Body of pancreas (tissue), 4 donors: ENCODE results near the gene OTUB1. TPM values are rescaled to one million over a fixed set of nuclear protein-coding genes. Genes with fewer than 3 reads are reported as not detected.

Experiments used
- ATAC-seq: fragments of 150-250 bp; one replicate; pipeline ENCODE4 v1.9.1; 2016
- DNase-seq, 4 donors: peaks; one replicate each; pipeline ENCODE4 v3.0.0-alpha.2; 2019
- H3K27ac ChIP-seq, 4 donors: fragments of 200-600 bp; sonication (generic); 1 replicate in 3 of 4; 2 replicates in 1 of 4; pipeline versions ENCODE4 v1.5.1 to v1.6.1; 2016 to 2019; ENCODE audit warnings: mild to moderate bottlenecking in 1 of 4, mixed read lengths in 1 of 4, moderate library complexity in 1 of 4
- H3K27me3 ChIP-seq, 2 donors: fragments of 200-600 bp; sonication (generic); one replicate each; pipeline ENCODE4 v1.6.0; 2016; ENCODE audit warnings: mild to moderate bottlenecking in 1 of 2
- H3K36me3 ChIP-seq, 2 donors: fragments of 200-600 bp; sonication (generic); replicated peaks in 1 of 2; 2 replicates each; pipeline ENCODE4 v1.5.1; 2016; ENCODE audit warnings: low read depth in 2 of 2; ENCODE audit not compliant: insufficient read depth in 1 of 2
- H3K4me1 ChIP-seq: fragments of 200-600 bp; sonication (generic); one replicate; pipeline ENCODE4 v1.6.0; 2016
- H3K4me3 ChIP-seq, 2 donors: fragments of 200-600 bp; sonication (generic); 1 replicate in 1 of 2; 2 replicates in 1 of 2; pipeline ENCODE4 v1.5.1; 2016 to 2019
- H3K9me3 ChIP-seq, 3 donors: fragments of 200-600 bp; sonication (generic); 1 replicate in 2 of 3; 2 replicates in 1 of 3; pipeline ENCODE4 v1.5.1; 2016
- POLR2A ChIP-seq, 3 donors: fragments of 450-650 bp; IDR thresholded peaks; one replicate each; pipeline ENCODE4 v1.6.1; 2016; ENCODE audit warnings: antibody characterized with exemption in 3 of 3, mild to moderate bottlenecking in 2 of 3
- WGBS, 2 donors: methylation state at CpG; one replicate each; pipeline ENCODE4 v1.1.5; 2017; 5-methylcytosine and 5-hydroxymethylcytosine counted together
- intact Hi-C: fragments of 100-400 bp; cut with DNase I; formaldehyde crosslinking; loops from one replicate; pipeline ENCODE4 v1.15.1; 2023
- total RNA-seq, 2 donors: library from RNA; depleted of rRNA; stranded (reverse); fragments of >200 nt; gene quantifications; one replicate each; pipeline ENCODE4 v1.1.0, GENCODE V29; 2016
- TF ChIP-seq, protein P1 (sequence below), 7 experiments: fragments of 450-650 bp in 4 of 7; fragments of 200-600 bp in 3 of 7; sonication (generic) in 3 of 7; IDR thresholded peaks; one replicate each; pipeline ENCODE4 v1.5.1; 2016 to 2019; ENCODE audit warnings: antibody characterized with exemption in 7 of 7

Gene OTUB1
- total RNA-seq, 2 donors from 2014 or later, result 20.8 to 36.3 TPM

DNA sequence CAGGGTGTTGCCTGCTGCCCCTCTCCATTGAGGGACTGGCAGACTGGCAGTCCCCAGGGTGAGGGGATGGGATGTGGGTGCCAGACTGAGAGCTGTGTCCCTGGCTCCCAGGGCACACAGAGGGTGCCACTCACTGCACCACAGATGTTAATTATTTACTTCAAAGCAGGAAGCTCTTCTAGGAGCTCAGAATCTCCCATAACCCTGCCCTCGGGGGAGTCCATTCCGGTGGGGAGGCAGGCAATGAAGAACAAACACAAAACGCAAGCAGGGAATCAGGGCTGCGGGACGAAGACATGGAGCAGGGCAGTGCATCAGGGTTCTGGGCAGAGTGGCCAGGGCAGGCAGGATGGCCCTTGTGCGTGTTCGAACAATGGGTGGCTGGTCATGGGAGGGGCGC lies 25.1 kb downstream of the OTUB1 start:
- intact Hi-C loops, result no loop called here
- WGBS, 2 donors, result 56 to 77% methylated on average over 8 of the region's 8 CpGs

DNA sequence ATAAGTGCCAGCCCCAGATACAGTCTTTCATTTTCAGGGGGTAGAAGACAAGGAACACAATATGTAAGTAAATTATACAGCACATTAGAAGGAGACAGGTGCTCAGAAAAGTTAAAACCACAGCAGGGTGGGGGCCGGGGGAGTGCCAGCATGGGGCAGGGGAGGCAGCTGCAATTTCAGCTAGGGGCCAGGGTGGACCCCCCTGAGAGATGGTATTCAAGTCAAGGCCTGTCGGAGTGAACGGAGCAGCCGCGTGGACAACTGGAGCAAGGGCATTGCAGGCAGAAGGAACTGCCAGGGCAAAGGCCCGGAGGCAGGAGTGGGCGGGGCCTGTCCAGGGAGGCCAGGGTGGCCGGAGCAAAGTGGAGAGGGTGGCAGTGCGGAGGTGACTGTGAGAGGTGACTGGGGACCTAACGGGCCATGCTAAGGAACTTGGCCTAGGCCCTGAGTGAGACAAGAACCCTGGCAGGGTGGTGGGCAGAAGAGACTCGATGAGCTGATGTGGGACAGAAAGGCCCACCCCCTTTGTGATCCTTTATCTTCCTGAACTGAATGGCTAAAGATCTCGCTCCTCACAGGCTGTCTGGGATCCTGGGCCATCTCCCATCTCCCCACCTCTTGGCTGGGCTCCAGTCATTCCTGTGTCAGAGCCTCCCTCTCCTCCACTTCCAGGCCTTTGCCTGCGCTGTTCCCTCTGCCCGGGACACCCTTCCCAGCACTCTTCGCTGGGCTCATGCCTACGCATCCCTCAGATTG lies 27.1 kb downstream of the OTUB1 start:
- intact Hi-C loops, result no loop called here
- peaks cover 18% of the 10 kb centered on the region for H3K4me1 ChIP-seq
- WGBS, 2 donors, result 93% methylated on average over 16 of the region's 16 CpGs
- no peaks in the 10 kb centered on the region for H3K9me3 ChIP-seq
- H3K36me3 ChIP-seq, result no peaks in the 10 kb centered on the region
- no peak for TF ChIP-seq POLR2A (IDR thresholded peaks at IDR 0.05)
- no peak overlapping the region for H3K27ac ChIP-seq
- H3K4me3 ChIP-seq, result no peak overlapping the region
- no peaks in the 10 kb centered on the region for H3K27me3 ChIP-seq
- DNase-seq, result no peak
- ATAC-seq, result no peak

More for the DNA sequence above, 25.1 kb downstream of the OTUB1 start:
- no peak for DNase-seq
- Histone ChIP-seq H3K27ac (peak overlapping the region in 2 of 4 donors; percentile 30 to 60), H3K27me3 (no peaks in the 10 kb centered on the region), H3K4me3 (no peak overlapping the region), H3K4me1 (peaks cover 27% of the 10 kb centered on the region), H3K36me3 (no peaks in the 10 kb centered on the region), H3K9me3 (no peaks in the 10 kb centered on the region)
- no peak for ATAC-seq
- no peak for TF ChIP-seq POLR2A (IDR thresholded peaks at IDR 0.05)
- TF ChIP-seq, protein P1, sequence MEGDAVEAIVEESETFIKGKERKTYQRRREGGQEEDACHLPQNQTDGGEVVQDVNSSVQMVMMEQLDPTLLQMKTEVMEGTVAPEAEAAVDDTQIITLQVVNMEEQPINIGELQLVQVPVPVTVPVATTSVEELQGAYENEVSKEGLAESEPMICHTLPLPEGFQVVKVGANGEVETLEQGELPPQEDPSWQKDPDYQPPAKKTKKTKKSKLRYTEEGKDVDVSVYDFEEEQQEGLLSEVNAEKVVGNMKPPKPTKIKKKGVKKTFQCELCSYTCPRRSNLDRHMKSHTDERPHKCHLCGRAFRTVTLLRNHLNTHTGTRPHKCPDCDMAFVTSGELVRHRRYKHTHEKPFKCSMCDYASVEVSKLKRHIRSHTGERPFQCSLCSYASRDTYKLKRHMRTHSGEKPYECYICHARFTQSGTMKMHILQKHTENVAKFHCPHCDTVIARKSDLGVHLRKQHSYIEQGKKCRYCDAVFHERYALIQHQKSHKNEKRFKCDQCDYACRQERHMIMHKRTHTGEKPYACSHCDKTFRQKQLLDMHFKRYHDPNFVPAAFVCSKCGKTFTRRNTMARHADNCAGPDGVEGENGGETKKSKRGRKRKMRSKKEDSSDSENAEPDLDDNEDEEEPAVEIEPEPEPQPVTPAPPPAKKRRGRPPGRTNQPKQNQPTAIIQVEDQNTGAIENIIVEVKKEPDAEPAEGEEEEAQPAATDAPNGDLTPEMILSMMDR (IDR thresholded peaks at IDR 0.05), result no peak

DNA sequence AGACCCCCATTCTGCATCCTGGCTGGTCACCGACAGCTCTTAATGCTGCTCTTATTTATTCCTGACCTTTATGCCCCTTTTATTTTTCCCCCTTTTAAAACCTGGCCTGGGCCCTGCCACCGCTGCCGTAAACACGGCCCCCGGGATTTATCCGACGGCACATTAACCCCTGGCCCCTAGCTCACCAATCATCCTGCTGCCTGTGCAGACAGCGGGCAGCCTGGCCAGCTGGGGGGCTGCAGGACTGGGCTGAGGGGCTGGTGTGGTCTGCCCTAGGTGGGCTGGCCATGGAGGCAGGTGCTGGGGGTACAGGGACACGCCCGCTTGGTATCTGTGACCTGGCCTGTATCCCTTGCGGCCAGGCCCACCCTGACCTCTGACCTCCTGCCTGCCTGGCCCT lies 28.1 kb downstream of the OTUB1 start:
- no peak for DNase-seq
- no peak overlapping the region for H3K4me3 ChIP-seq
- ATAC-seq, result no peak
- H3K4me1 ChIP-seq, result peaks cover 24% of the 10 kb centered on the region
- no peaks in the 10 kb centered on the region for H3K9me3 ChIP-seq
- intact Hi-C loops, result no loop called here
- no peak for TF ChIP-seq POLR2A (IDR thresholded peaks at IDR 0.05)
- TF ChIP-seq, protein P1 (IDR thresholded peaks at IDR 0.05), result no peak
- 93 to 95% methylated on average over 8 to 11 of the region's 11 CpGs for WGBS, 2 donors
- no peak overlapping the region for H3K27ac ChIP-seq
- H3K36me3 ChIP-seq, result no peaks in the 10 kb centered on the region
- no peaks in the 10 kb centered on the region for H3K27me3 ChIP-seq

DNA sequence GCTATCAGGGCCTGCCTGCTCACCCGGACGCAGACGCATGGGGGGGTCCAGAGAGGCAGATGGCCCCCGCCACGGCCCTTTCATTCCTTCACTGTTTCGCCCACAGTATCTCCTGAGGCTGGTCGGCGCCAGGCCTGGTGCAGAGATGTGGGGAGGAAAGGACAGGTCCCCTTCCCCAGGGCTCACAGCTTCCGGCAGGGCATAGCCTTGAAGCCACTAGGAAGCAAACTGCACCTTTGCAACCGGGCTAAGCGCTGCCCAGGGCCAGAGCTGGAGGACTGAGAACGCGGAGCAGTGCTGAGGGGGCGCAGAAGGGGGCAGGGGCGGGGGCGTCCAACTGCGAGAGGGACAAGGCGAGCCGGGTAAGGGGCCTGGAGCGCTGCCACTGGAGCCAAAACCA lies 29.3 kb downstream of the OTUB1 start:
- 90 to 91% methylated on average over 14 to 20 of the region's 20 CpGs for WGBS, 2 donors
- ATAC-seq, result no peak

More for the DNA sequence above, 29.3 kb downstream of the OTUB1 start:
- no peak for DNase-seq
- Histone ChIP-seq H3K36me3 (no peaks in the 10 kb centered on the region), H3K27ac (no peak overlapping the region), H3K4me3 (no peak overlapping the region), H3K4me1 (peaks cover 29% of the 10 kb centered on the region), H3K27me3 (no peaks in the 10 kb centered on the region), H3K9me3 (no peaks in the 10 kb centered on the region)
- intact Hi-C loops, result no loop called here
- no peak for TF ChIP-seq POLR2A (IDR thresholded peaks at IDR 0.05)
- TF ChIP-seq, protein P1 (IDR thresholded peaks at IDR 0.05), result no peak
